Smooth muscle cell (in vitro differentiated cells): ENCODE measurements around the gene COX7A2L. TPM values are rescaled to one million over a fixed set of nuclear protein-coding genes. Genes with fewer than 3 reads are reported as not detected.
"Not testable (repeated sequence)": the region's sequence is repeated elsewhere in the genome, so short reads cannot be mapped to it uniquely, and the experiment has no call there.

Experiments used
- DNase-seq: peaks from one replicate; lab custom pipeline; 2025; ENCODE audit not compliant: unreplicated experiment; lab: John Stamatoyannopoulos, UW
- H2AFZ ChIP-seq: fragments of 200-600 bp; sonication (generic); 2 replicates; pipeline ENCODE4 v1.6.0; 2016; ENCODE audit warnings: antibody characterized with exemption, low read depth, mild to moderate bottlenecking
- H3F3A ChIP-seq: fragments of 200-600 bp; sonication (generic); 2 replicates; pipeline ENCODE4 v1.6.0; 2017; ENCODE audit warnings: antibody characterized with exemption, low read depth
- H3K27ac ChIP-seq: fragments of 200-600 bp; sonication (generic); 2 replicates; pipeline ENCODE4 v1.5.1; 2016; ENCODE audit warnings: low read depth, mild to moderate bottlenecking
- H3K27me3 ChIP-seq: fragments of 200-600 bp; sonication (generic); 2 replicates; pipeline ENCODE4 v1.6.1; 2016; ENCODE audit warnings: low read depth, mild to moderate bottlenecking
- H3K36me3 ChIP-seq: fragments of 200-600 bp; sonication (generic); 2 replicates; pipeline ENCODE4 v1.5.1; 2016; ENCODE audit warnings: low read depth
- H3K4me1 ChIP-seq: fragments of 200-600 bp; sonication (generic); 2 replicates; pipeline ENCODE4 v1.5.1; 2016; ENCODE audit warnings: low read depth
- H3K4me2 ChIP-seq: fragments of 200-600 bp; sonication (generic); 2 replicates; pipeline ENCODE4 v1.6.0; 2016; ENCODE audit warnings: mild to moderate bottlenecking
- H3K4me3 ChIP-seq: fragments of 200-600 bp; sonication (generic); 2 replicates; pipeline ENCODE4 v1.5.1; 2016; ENCODE audit warnings: mild to moderate bottlenecking
- H3K79me2 ChIP-seq: fragments of 200-600 bp; sonication (generic); 2 replicates; pipeline ENCODE4 v1.6.0; 2016; ENCODE audit warnings: low read depth, mild to moderate bottlenecking
- H3K9ac ChIP-seq: fragments of 200-600 bp; sonication (generic); 2 replicates; pipeline ENCODE4 v1.6.0; 2016; ENCODE audit warnings: low read depth
- H3K9me3 ChIP-seq: fragments of 200-600 bp; sonication (generic); replicated peaks from 2 replicates; pipeline ENCODE4 v1.5.1; 2016; ENCODE audit warnings: low read depth
- H4K20me1 ChIP-seq: fragments of 200-600 bp; sonication (generic); 2 replicates; pipeline ENCODE4 v1.6.0; 2016; ENCODE audit warnings: low read depth
- WGBS: methylation state at CpG from one replicate; pipeline ENCODE4 v1.1.7; 2016; ENCODE audit warnings: low lambda C conversion rate; 5-methylcytosine and 5-hydroxymethylcytosine counted together
- polyA plus RNA-seq: library from polyadenylated mRNA; unstranded; fragments of >200 nt; fragmentation: Nextera tagmentation; extraction: Ambion mirVana; gene quantifications from 2 replicates; pipeline ENCODE4 v1.2.1, GENCODE V29; 2016
- total RNA-seq: library from RNA; depleted of rRNA; stranded (reverse); fragments of >200 nt; gene quantifications from 2 replicates; pipeline ENCODE4 v1.2.3, GENCODE V29; 2014
- TF ChIP-seq, protein P1 (sequence below): fragments of 200-600 bp; sonication (generic); IDR thresholded peaks from 2 replicates; pipeline ENCODE4 v1.5.1; 2017; ENCODE audit warnings: borderline replicate concordance, mild to moderate bottlenecking, antibody characterized with exemption; ENCODE audit not compliant: insufficient read depth, poor library complexity, severe bottlenecking

COX7A2L gene
- total and polyA plus RNA-seq, 2 experiments from 2014 or later, result 93.3 to 145 TPM

- Histone ChIP-seq H2AFZ (no peak overlapping the region), H3K4me1 (no peaks in the 10 kb centered on the region), H3K27ac (no peak overlapping the region), H3K27me3 (no peaks in the 10 kb centered on the region), H3K9ac (no peak overlapping the region), H3K9me3 (no peaks in the 10 kb centered on the region), H3K4me2 (no peak overlapping the region), H4K20me1 (no peaks in the 10 kb centered on the region), H3K36me3 (no peaks in the 10 kb centered on the region), H3K79me2 (no peaks in the 10 kb centered on the region), H3F3A (no peaks in the 10 kb centered on the region), H3K4me3 (no peak overlapping the region)
- TF ChIP-seq, protein P1, sequence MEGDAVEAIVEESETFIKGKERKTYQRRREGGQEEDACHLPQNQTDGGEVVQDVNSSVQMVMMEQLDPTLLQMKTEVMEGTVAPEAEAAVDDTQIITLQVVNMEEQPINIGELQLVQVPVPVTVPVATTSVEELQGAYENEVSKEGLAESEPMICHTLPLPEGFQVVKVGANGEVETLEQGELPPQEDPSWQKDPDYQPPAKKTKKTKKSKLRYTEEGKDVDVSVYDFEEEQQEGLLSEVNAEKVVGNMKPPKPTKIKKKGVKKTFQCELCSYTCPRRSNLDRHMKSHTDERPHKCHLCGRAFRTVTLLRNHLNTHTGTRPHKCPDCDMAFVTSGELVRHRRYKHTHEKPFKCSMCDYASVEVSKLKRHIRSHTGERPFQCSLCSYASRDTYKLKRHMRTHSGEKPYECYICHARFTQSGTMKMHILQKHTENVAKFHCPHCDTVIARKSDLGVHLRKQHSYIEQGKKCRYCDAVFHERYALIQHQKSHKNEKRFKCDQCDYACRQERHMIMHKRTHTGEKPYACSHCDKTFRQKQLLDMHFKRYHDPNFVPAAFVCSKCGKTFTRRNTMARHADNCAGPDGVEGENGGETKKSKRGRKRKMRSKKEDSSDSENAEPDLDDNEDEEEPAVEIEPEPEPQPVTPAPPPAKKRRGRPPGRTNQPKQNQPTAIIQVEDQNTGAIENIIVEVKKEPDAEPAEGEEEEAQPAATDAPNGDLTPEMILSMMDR, result no peak
- WGBS, result 94% methylated on average over 4 of the region's 4 CpGs
- no peak for DNase-seq
Observed at GRCh38 chr2:42404676-42405075, 43.7 kb upstream of the COX7A2L start.

DNA sequence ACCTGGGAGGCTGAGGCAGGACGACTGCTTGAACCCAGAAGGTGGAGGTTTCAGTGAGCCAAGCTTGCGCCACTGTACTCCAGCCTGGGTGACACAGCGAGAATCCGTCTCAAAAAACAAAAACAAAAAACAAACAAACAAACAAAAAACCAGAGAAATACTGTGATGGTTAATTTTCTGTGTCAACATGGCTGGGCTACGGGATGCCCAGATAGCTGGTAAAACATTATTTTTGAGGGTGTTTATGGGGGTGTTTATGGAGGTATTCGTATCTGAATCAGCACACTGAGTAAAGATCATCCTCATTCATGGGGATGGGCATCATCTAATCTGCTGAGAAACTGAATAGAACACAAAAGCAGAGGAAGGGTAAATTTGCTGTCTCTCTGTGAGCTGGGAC, 40.8 kb upstream of the COX7A2L start:
- Histone ChIP-seq H3K36me3 (no peaks in the 10 kb centered on the region), H3K27ac (no peak overlapping the region), H3K27me3 (no peaks in the 10 kb centered on the region), H3K4me3 (no peak overlapping the region), H2AFZ (no peak overlapping the region), H3K9me3 (no peaks in the 10 kb centered on the region), H3K4me1 (no peaks in the 10 kb centered on the region), H3K4me2 (no peak overlapping the region), H4K20me1 (no peaks in the 10 kb centered on the region), H3K79me2 (no peaks in the 10 kb centered on the region), H3K9ac (no peak overlapping the region), H3F3A (no peaks in the 10 kb centered on the region)
- WGBS, result 95% methylated on average over 6 of the region's 6 CpGs
- DNase-seq, result no peak
- TF ChIP-seq, protein P1, result no peak

DNA sequence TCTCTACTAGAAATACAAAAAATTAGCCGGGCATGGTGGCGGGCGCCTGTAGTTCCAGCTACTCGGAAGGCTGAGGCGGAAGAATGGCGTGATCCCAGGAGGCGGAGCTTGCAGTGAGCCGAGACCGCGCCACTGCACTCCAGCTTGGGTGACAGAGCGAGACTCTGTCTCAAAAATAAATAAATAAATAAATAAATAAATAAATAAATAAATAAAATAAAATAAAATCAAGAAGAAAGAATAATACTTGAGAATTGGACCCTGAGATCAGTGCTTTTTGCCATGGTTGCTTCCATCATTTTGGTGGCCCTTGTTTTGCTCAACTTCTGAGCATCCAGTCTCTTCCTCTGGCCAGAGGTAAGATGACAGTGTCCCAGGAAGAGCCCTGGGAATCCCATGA, 37.0 kb upstream of the COX7A2L start:
- H3K4me1 ChIP-seq, H3K4me2 ChIP-seq, H3K27me3 ChIP-seq, H3K27ac ChIP-seq, H3K36me3 ChIP-seq, H3K9ac ChIP-seq, H3K79me2 ChIP-seq, H3K9me3 ChIP-seq, H3F3A ChIP-seq, H3K4me3 ChIP-seq, H2AFZ ChIP-seq, DNase-seq, H4K20me1 ChIP-seq: not testable (repeated sequence)
- WGBS, result 92% methylated on average over 11 of the region's 11 CpGs

GRCh38 chr2:42393320-42393719, 32.3 kb upstream of the COX7A2L start:
- not testable (repeated sequence) for H3K4me3 ChIP-seq, H3K4me2 ChIP-seq, H3K36me3 ChIP-seq, H3K9me3 ChIP-seq, H2AFZ ChIP-seq, H3K79me2 ChIP-seq, H3K27ac ChIP-seq, H3K9ac ChIP-seq, H4K20me1 ChIP-seq, DNase-seq, H3K27me3 ChIP-seq, H3K4me1 ChIP-seq, H3F3A ChIP-seq
- 100% methylated on average over 3 of the region's 3 CpGs for WGBS

DNA sequence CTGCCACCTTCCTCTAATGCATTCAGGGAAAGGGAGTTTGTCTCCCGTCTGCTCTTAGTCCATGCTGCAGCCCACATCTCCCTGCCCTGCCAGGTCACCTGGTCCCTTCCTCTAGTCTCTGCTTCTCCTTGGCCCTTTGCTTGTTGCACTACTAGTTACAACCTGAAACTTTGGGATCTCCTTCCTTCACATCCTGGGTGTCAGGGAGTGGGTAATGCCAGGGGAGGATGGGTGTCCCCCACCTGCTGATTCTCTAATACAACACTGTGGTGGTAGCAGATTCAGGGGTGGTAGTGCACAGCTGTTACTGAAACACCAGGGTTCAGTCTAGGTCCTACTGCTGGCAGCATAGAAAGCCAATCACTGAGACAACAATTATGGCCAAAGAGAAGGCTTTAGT, 31.2 kb upstream of the COX7A2L start:
- no peaks in the 10 kb centered on the region for H4K20me1 ChIP-seq
- H3K9ac ChIP-seq, result no peak overlapping the region
- WGBS, result 83% methylated on average over 1 of the region's 1 CpG
- H3K27me3 ChIP-seq, result no peaks in the 10 kb centered on the region
- no peaks in the 10 kb centered on the region for H3F3A ChIP-seq
- no peak overlapping the region for H3K27ac ChIP-seq
- H3K79me2 ChIP-seq, result no peaks in the 10 kb centered on the region
- H2AFZ ChIP-seq, result no peak overlapping the region
- TF ChIP-seq, protein P1, result no peak
- H3K36me3 ChIP-seq, result no peaks in the 10 kb centered on the region
- no peaks in the 10 kb centered on the region for H3K9me3 ChIP-seq
- DNase-seq, result no peak
- no peak overlapping the region for H3K4me2 ChIP-seq
- no peak overlapping the region for H3K4me3 ChIP-seq
- H3K4me1 ChIP-seq, result no peaks in the 10 kb centered on the region
